Measurements from ENCODE around the gene TOM1L2.

The TOM1L2 gene

GRCh38 chr17:17887752-17888304, 84.4 kb downstream of the TOM1L2 start:
- Histone ChIP-seq H3K36me3 (peaks cover 0 to 58% (median under 1%) of the 10 kb centered on the region in 11 experiments; a peak in 11 of 22 replicates), H3K4me2 (peak overlapping the region in 3 of 11 experiments; percentile 42 to 85 (median 73); a peak in 4 of 22 replicates), H3K9ac (no peak overlapping the region), H3K27ac (no peak overlapping the region), H4K20me1 (peaks cover 0 to 13% (median 0%) of the 10 kb centered on the region in 11 experiments; a peak in 3 of 22 replicates), H3K27me3 (no peaks in the 10 kb centered on the region), H3K4me3 (no peak overlapping the region), H3K9me3 (replicated peaks in 1 of 11) (no peaks in the 10 kb centered on the region), H3K4me1 (peaks cover 0 to 72% (median 48%) of the 10 kb centered on the region in 10 experiments; a peak in 17 of 20 replicates)
- no peak for TF ChIP-seq Cebpa-rat (IDR thresholded peaks at IDR 0.05)

- TF ChIP-seq Cebpa-rat (IDR thresholded peaks at IDR 0.05): no peak
- peaks cover 0 to 67% (median 6%) of the 10 kb centered on the region in 11 experiments; a peak in 10 of 22 replicates for H3K36me3 ChIP-seq
- H3K4me1 ChIP-seq: peaks cover 0 to 72% (median 48%) of the 10 kb centered on the region in 10 experiments; a peak in 16 of 20 replicates
- no peaks in the 10 kb centered on the region for H3K27me3 ChIP-seq
- H3K9me3 ChIP-seq (replicated peaks in 1 of 11): no peaks in the 10 kb centered on the region
- H3K4me3 ChIP-seq: no peak overlapping the region
- peak overlapping the region in 9 of 11 experiments; percentile 4 to 58 (median 46); a peak in 14 of 22 replicates for H3K4me2 ChIP-seq
- H3K27ac ChIP-seq: no peak overlapping the region
- H3K9ac ChIP-seq: no peak overlapping the region
- H4K20me1 ChIP-seq: peaks cover 0 to 24% (median 0%) of the 10 kb centered on the region in 11 experiments; a peak in 4 of 22 replicates
Measured at GRCh38 chr17:17886726-17887125, 85.5 kb downstream of the TOM1L2 start.

GRCh38 chr17:17886226-17886625, 86.0 kb downstream of the TOM1L2 start:
- H3K4me2 ChIP-seq: peak overlapping the region in 9 of 11 experiments; percentile 4 to 58 (median 46); a peak in 14 of 22 replicates
- no peaks in the 10 kb centered on the region for H3K27me3 ChIP-seq
- peaks cover 0 to 29% (median 0%) of the 10 kb centered on the region in 11 experiments; a peak in 6 of 22 replicates for H4K20me1 ChIP-seq
- H3K9ac ChIP-seq: no peak overlapping the region
- no peaks in the 10 kb centered on the region for H3K9me3 ChIP-seq (replicated peaks in 1 of 11)
- H3K36me3 ChIP-seq: peaks cover 0 to 72% (median 6%) of the 10 kb centered on the region in 11 experiments; a peak in 11 of 22 replicates
- no peak overlapping the region for H3K4me3 ChIP-seq
- H3K4me1 ChIP-seq: peaks cover 0 to 72% (median 48%) of the 10 kb centered on the region in 10 experiments; a peak in 16 of 20 replicates
- TF ChIP-seq Cebpa-rat (IDR thresholded peaks at IDR 0.05): no peak
- no peak overlapping the region for H3K27ac ChIP-seq

- H3K9me3 ChIP-seq (replicated peaks in 1 of 11): no peaks in the 10 kb centered on the region
- H3K9ac ChIP-seq: no peak overlapping the region
- peaks cover 0 to 58% (median 42%) of the 10 kb centered on the region in 10 experiments; a peak in 16 of 20 replicates for H3K4me1 ChIP-seq
- peaks cover 0 to 44% (median 0%) of the 10 kb centered on the region in 11 experiments; a peak in 6 of 22 replicates for H4K20me1 ChIP-seq
- H3K36me3 ChIP-seq: peaks cover 0 to 88% (median 6%) of the 10 kb centered on the region in 11 experiments; a peak in 13 of 22 replicates
- no peak overlapping the region for H3K27ac ChIP-seq
- no peak overlapping the region for H3K4me2 ChIP-seq
- no peak overlapping the region for H3K4me3 ChIP-seq
- no peak for TF ChIP-seq Cebpa-rat (IDR thresholded peaks at IDR 0.05)
- H3K27me3 ChIP-seq: no peaks in the 10 kb centered on the region
Measured at GRCh38 chr17:17884391-17885357, 87.5 kb downstream of the TOM1L2 start.

GRCh38 chr17:17883801-17884200, 88.4 kb downstream of the TOM1L2 start:
- Histone ChIP-seq H3K4me2 (no peak overlapping the region), H3K36me3 (peaks cover under 1 to 88% (median 11%) of the 10 kb centered on the region in 11 experiments; a peak in 16 of 22 replicates), H3K9me3 (replicated peaks in 1 of 11) (no peaks in the 10 kb centered on the region), H3K4me1 (peaks cover 0 to 50% (median 36%) of the 10 kb centered on the region in 10 experiments; a peak in 16 of 20 replicates), H3K9ac (no peak overlapping the region), H3K4me3 (no peak overlapping the region), H3K27me3 (no peaks in the 10 kb centered on the region), H4K20me1 (peaks cover 0 to 49% (median 0%) of the 10 kb centered on the region in 11 experiments; a peak in 6 of 22 replicates), H3K27ac (no peak overlapping the region)
- TF ChIP-seq Cebpa-rat (IDR thresholded peaks at IDR 0.05): no peak

GRCh38 chr17:17882082-17882581, 90.1 kb downstream of the TOM1L2 start:
- Histone ChIP-seq H3K27ac (no peak overlapping the region), H3K9me3 (replicated peaks in 1 of 11) (no peaks in the 10 kb centered on the region), H3K36me3 (peaks cover 12 to 94% (median 27%) of the 10 kb centered on the region in 11 experiments; a peak in 18 of 22 replicates), H3K9ac (peak overlapping the region in 1 of 11 experiments; percentile 1; a peak in 1 of 22 replicates), H3K27me3 (no peaks in the 10 kb centered on the region), H3K4me1 (peaks cover 0 to 34% (median 29%) of the 10 kb centered on the region in 10 experiments; a peak in 16 of 20 replicates), H4K20me1 (peaks cover 0 to 56% (median 0%) of the 10 kb centered on the region in 11 experiments; a peak in 6 of 22 replicates), H3K4me3 (no peak overlapping the region), H3K4me2 (peak overlapping the region in 9 of 11 experiments; percentile 14 to 79 (median 66); a peak in 18 of 22 replicates)
- TF ChIP-seq Cebpa-rat (IDR thresholded peaks at IDR 0.05): no peak

- H3K9ac ChIP-seq: no peak overlapping the region
- no peaks in the 10 kb centered on the region for H3K27me3 ChIP-seq
- no peak for TF ChIP-seq Cebpa-rat (IDR thresholded peaks at IDR 0.05)
- peaks cover 0 to 55% (median 0%) of the 10 kb centered on the region in 11 experiments; a peak in 6 of 22 replicates for H4K20me1 ChIP-seq
- H3K4me1 ChIP-seq: peaks cover 0 to 23% (median 19%) of the 10 kb centered on the region in 10 experiments; a peak in 16 of 20 replicates
- peaks cover 18 to 97% (median 42%) of the 10 kb centered on the region in 11 experiments; a peak in 18 of 22 replicates for H3K36me3 ChIP-seq
- H3K4me3 ChIP-seq: no peak overlapping the region
- no peak overlapping the region for H3K27ac ChIP-seq
- H3K4me2 ChIP-seq: peak overlapping the region in 1 of 11 experiments; percentile 67; a peak in 1 of 22 replicates
- H3K9me3 ChIP-seq (replicated peaks in 1 of 11): no peaks in the 10 kb centered on the region
Measured at GRCh38 chr17:17880577-17881196, 91.5 kb downstream of the TOM1L2 start.

Measured in BLaER1 treated with 17β-estradiol and CSF1 and Interleukin-3, amounts not matched to agents 10 nM and 100 nM (cell line).